Activated CD8-positive, alpha-beta T cell treated with anti-CD3 and anti-CD28 coated beads for 36 hours (primary cell): ENCODE results near the gene CAPN10. TPM values are rescaled to one million over a fixed set of nuclear protein-coding genes. Genes with fewer than 3 reads are reported as not detected.

Source experiments
- ATAC-seq: fragments of 200-7000 bp; cut with Tn5 transposase; one replicate; pipeline ENCODE4 v1.10.0; 2021; ENCODE audit warnings: mild to moderate bottlenecking, moderate library complexity
- CTCF ChIA-PET: fragments of 350-600 bp; sonication (Branson Sonifier 250); formaldehyde crosslinking; loops from one replicate; lab custom pipeline; 2021; ENCODE audit warnings: antibody characterized with exemption; lab: Charles Lee
- POLR2A ChIA-PET: fragments of 350-600 bp; sonication (Branson Sonifier 250); formaldehyde crosslinking; loops from one replicate; lab custom pipeline; 2021; ENCODE audit warnings: antibody characterized with exemption; lab: Charles Lee
- DNase-seq: peaks from one replicate; pipeline ENCODE4 v3.0.0-alpha.2; 2020
- H3K27ac Mint-ChIP-seq: one replicate; pipeline ENCODE4 v1.8.0; 2021; ENCODE audit warnings: mild to moderate bottlenecking, mixed read lengths
- H3K27me3 Mint-ChIP-seq: one replicate; pipeline ENCODE4 v1.8.0; 2021; ENCODE audit warnings: mixed read lengths
- H3K36me3 Mint-ChIP-seq: one replicate; pipeline ENCODE4 v1.8.0; 2021; ENCODE audit warnings: low read depth, mixed read lengths
- H3K4me1 Mint-ChIP-seq: one replicate; pipeline ENCODE4 v1.8.0; 2021; ENCODE audit warnings: low read depth, mixed read lengths
- H3K4me3 Mint-ChIP-seq: one replicate; pipeline ENCODE4 v1.8.0; 2021; ENCODE audit warnings: mild to moderate bottlenecking, moderate library complexity, mixed read lengths
- H3K9me3 Mint-ChIP-seq: one replicate; pipeline ENCODE4 v1.8.0; 2021; ENCODE audit warnings: mixed read lengths
- CTCF ChIP-seq: fragments of 200-600 bp; IDR thresholded peaks from one replicate; pipeline ENCODE4 v1.8.0; 2022; ENCODE audit warnings: antibody characterized with exemption, mild to moderate bottlenecking
- intact Hi-C: fragments of 100-400 bp; cut with micrococcal nuclease; formaldehyde crosslinking; loops from one replicate; pipeline ENCODE4 v1.10.0; 2022
- total RNA-seq, 2 experiments: library from RNA; stranded (reverse); gene quantifications; one replicate each; pipeline ENCODE4 v1.2.3, GENCODE V29; 2021

CAPN10 gene
- total RNA-seq, 2 experiments from 2014 or later = 26.8 to 29.1 TPM

DNA sequence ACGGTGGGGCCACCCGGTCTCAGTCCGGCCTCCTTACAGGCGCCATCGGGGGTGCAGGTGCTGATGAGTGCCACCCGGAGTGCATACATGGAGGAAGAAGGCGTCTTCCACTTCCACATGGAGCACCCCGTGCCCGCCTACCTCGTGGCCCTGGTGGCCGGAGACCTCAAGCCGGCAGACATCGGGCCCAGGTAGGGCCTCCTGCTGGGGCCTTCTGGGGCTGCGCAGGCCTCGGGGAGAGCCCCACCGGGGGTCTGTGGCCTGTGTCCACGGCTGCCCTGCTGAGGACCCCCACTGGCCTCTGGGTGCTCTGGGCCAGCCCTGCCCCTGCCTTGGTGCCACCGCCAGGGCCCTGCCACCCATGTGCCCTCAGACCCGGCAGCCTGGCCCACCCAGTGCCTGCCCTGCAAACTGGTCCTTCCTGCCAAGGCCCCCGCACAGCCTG is 13.4 kb upstream of the CAPN10 start:
- Mint-ChIP-seq H3K27ac (no peak overlapping the region), H3K9me3 (no peaks in the 10 kb centered on the region), H3K27me3 (no peaks in the 10 kb centered on the region), H3K4me1 (peaks cover 23% of the 10 kb centered on the region), H3K36me3 (no peaks in the 10 kb centered on the region), H3K4me3 (no peak overlapping the region)
- ATAC-seq = no peak
- intact Hi-C loops = no loop called here
- POLR2A ChIA-PET = interaction anchor here (0.9 to 1.6 kb wide), 2 partner anchors 13 to 14 kb away, joined by 3 to 4 read pairs; no protein-coding TSS in a partner anchor
- TF ChIP-seq CTCF = no peak
- CTCF ChIA-PET = no interaction called here
- DNase-seq = no peak

DNA sequence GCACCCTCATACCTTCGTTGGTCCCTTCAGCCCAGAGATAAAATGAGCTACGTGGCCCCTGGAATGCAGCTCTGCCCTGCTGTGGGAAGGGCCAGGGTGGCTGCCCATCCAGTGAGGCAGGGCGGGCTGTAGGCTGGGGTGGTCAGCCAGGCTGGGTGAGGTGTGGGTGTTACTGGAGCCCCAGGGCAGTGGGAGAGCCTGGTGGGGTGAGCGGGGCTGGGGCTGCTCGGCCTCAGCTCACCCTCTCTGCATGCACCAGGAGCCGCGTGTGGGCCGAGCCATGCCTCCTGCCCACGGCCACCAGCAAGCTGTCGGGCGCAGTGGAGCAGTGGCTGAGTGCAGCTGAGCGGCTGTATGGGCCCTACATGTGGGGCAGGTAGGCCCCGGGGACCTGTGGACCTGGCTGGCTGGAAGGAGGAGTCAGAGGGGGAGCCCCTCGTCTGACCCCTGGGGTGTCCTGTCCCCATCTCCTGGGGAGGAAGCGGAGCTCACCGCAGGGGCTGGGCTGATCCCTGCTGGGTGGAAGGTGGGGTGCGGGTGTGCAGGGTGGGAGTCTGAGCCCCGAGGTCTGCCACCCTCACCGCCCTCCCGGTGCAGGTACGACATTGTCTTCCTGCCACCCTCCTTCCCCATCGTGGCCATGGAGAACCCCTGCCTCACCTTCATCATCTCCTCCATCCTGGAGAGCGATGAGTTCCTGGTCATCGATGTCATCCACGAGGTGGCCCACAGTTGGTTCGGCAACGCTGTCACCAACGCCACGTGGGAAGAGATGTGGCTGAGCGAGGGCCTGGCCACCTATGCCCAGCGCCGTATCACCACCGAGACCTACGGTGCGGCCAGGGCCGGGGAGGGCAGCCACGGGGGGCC is 12.8 kb upstream of the CAPN10 start:
- DNase-seq (no peak), ATAC-seq (no peak)
- intact Hi-C loops = no loop called here
- Mint-ChIP-seq H3K27ac (no peak overlapping the region), H3K4me3 (no peak overlapping the region), H3K27me3 (no peaks in the 10 kb centered on the region), H3K9me3 (no peaks in the 10 kb centered on the region), H3K4me1 (peaks cover 25% of the 10 kb centered on the region), H3K36me3 (no peaks in the 10 kb centered on the region)
- TF ChIP-seq CTCF = no peak
- ChIA-PET CTCF (no interaction called here), POLR2A (interaction anchor here (0.9 to 1.6 kb wide), 2 partner anchors 12 to 14 kb away, joined by 3 to 4 read pairs; no protein-coding TSS in a partner anchor)

DNA sequence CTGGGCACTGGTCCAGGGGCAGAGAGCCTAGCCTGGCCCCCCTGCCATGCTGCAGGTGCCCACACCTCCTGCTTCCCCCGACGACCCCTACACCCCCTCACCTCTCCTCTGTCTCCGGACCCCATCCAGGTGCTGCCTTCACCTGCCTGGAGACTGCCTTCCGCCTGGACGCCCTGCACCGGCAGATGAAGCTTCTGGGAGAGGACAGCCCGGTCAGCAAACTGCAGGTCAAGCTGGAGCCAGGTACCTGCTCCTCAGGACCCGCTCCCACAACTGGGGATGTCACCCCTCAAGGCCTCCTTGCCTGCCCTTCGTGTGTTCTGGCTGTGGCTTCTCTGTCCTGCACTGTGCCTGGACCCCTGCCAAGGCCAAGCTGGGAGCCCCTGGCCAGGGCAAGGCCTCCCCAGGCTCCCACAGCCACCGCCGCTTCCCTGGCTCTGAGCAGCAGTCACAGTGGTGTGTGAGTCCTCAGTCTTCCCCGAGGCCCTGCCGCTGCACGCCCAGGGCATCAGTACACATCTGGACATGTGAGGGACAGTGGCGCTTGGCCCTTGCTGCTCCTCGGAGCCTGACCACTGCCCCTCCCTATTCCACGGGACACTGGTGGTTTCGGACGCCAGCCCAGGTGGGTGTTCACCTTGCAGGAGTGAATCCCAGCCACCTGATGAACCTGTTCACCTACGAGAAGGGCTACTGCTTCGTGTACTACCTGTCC is 12.0 kb upstream of the CAPN10 start:
- ChIA-PET POLR2A (no interaction called here), CTCF (no interaction called here)
- TF ChIP-seq CTCF = no peak
- intact Hi-C loops = no loop called here
- ATAC-seq = no peak
- Mint-ChIP-seq H3K4me3 (no peak overlapping the region), H3K9me3 (no peaks in the 10 kb centered on the region), H3K4me1 (peaks cover 29% of the 10 kb centered on the region), H3K27me3 (no peaks in the 10 kb centered on the region), H3K27ac (no peak overlapping the region), H3K36me3 (no peaks in the 10 kb centered on the region)
- no peak for DNase-seq

DNA sequence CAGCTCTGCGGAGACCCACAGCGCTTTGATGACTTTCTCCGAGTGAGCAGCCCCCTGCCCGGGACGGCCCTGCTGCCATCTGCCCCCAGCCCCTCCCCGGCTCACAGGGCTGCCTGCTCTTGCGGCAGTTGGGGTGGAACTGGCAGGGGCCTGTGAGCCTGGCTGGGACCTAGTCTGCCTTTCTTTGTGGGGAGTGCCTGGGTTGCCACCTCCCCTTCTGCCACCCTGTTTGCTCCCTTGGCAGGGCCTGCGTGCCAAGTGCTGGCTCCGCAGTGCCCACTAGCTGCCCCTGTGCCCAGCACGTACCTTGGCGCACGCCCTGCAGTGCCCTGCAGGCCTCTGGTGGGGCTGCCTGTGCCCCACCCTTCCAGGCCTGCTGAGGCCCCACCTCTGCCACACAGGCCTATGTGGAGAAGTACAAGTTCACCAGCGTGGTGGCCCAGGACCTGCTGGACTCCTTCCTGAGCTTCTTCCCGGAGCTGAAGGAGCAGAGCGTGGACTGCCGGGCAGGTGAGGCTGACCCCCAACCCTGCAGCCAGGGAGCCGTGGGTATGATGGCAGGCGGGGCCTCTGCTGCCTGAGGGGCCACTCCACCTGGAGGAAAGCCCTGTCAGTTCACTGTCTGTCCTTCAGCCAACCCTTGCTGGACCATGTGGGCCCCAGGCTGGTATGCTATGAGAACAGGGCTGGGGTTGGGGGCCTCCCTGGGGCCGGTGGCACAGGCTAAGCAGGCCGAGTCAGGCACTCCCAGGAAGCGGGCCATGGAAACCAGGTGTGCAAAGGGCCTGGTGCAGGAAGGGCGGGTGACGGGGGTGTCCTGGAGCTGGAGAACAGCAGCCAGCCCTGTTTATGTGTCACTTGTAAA is 11.2 kb upstream of the CAPN10 start:
- no peak for TF ChIP-seq CTCF
- Mint-ChIP-seq H3K27me3 (no peaks in the 10 kb centered on the region), H3K36me3 (peaks cover 5% of the 10 kb centered on the region), H3K4me3 (no peak overlapping the region), H3K27ac (no peak overlapping the region), H3K4me1 (peaks cover 29% of the 10 kb centered on the region), H3K9me3 (no peaks in the 10 kb centered on the region)
- no peak for DNase-seq
- POLR2A ChIA-PET = no interaction called here
- no peak for ATAC-seq
- intact Hi-C loops = no loop called here
- CTCF ChIA-PET = no interaction called here
